ENCODE results near the gene FPR3. TPM values are rescaled to one million over a fixed set of nuclear protein-coding genes. Genes with fewer than 3 reads are reported as not detected.

Gene FPR3
- total RNA-seq, 1 donor from 2014 or later, result not detected

GRCh38 chr19:51754109-51754508 lies 40.8 kb upstream of the FPR3 start:
- no peak for DNase-seq (ENCODE audit: low spot score, unreplicated experiment)
- Mint-ChIP-seq H3K27ac (no peak overlapping the region), H3K27me3 (peaks cover 12% of the 10 kb centered on the region), H3K36me3 (ENCODE audit: insufficient read depth) (no peaks in the 10 kb centered on the region), H3K4me3 (ENCODE audit: low read depth) (no peak overlapping the region), H3K4me1 (ENCODE audit: low read depth) (no peaks in the 10 kb centered on the region), H3K9me3 (ENCODE audit: low read depth) (peaks cover 8% of the 10 kb centered on the region)
- TF ChIP-seq CTCF (IDR thresholded peaks at IDR 0.05; ENCODE audit: unreplicated experiment), result no peak

- no peak for DNase-seq (ENCODE audit: low spot score, unreplicated experiment)
- H3K9me3 Mint-ChIP-seq (ENCODE audit: low read depth), result peaks cover 6% of the 10 kb centered on the region
- no peak overlapping the region for H3K4me3 Mint-ChIP-seq (ENCODE audit: low read depth)
- no peak overlapping the region for H3K27ac Mint-ChIP-seq
- TF ChIP-seq CTCF (IDR thresholded peaks at IDR 0.05; ENCODE audit: unreplicated experiment), result no peak
- H3K27me3 Mint-ChIP-seq, result peaks cover 12% of the 10 kb centered on the region
- no peaks in the 10 kb centered on the region for H3K36me3 Mint-ChIP-seq (ENCODE audit: insufficient read depth)
- no peaks in the 10 kb centered on the region for H3K4me1 Mint-ChIP-seq (ENCODE audit: low read depth)
These were observed 40.2 kb upstream of the FPR3 start for GRCh38 chr19:51754770-51755169.

- no peak for TF ChIP-seq CTCF (IDR thresholded peaks at IDR 0.05; ENCODE audit: unreplicated experiment)
- no peak for DNase-seq (ENCODE audit: low spot score, unreplicated experiment)
- Mint-ChIP-seq H3K36me3 (ENCODE audit: insufficient read depth) (no peaks in the 10 kb centered on the region), H3K27ac (no peak overlapping the region), H3K4me1 (ENCODE audit: low read depth) (no peaks in the 10 kb centered on the region), H3K27me3 (peaks cover 12% of the 10 kb centered on the region), H3K4me3 (ENCODE audit: low read depth) (no peak overlapping the region), H3K9me3 (ENCODE audit: low read depth) (peaks cover 6% of the 10 kb centered on the region)
These were observed 39.4 kb upstream of the FPR3 start for GRCh38 chr19:51755571-51755970.

GRCh38 chr19:51760697-51761356 lies 34.1 kb upstream of the FPR3 start, which contains the start of gene FPR2:
Gene FPR2, plus strand, starts transcription at chr19:51761180. Its CDS starts 7,479 bp downstream, at chr19:51768659.
- no peak within 1 kb of the TSS for H3K4me3 Mint-ChIP-seq (ENCODE audit: low read depth)
- no peak for TF ChIP-seq CTCF (IDR thresholded peaks at IDR 0.05; ENCODE audit: unreplicated experiment)
- H3K36me3 Mint-ChIP-seq (ENCODE audit: insufficient read depth), result no peaks in the 10 kb centered on the region
- peaks cover 12% of the 10 kb centered on the region for H3K27me3 Mint-ChIP-seq
- DNase-seq (ENCODE audit: low spot score, unreplicated experiment), result no peak
- no peak within 1 kb of the TSS for H3K27ac Mint-ChIP-seq
- H3K9me3 Mint-ChIP-seq (ENCODE audit: low read depth), result no peaks in the 10 kb centered on the region
- no peaks in the 10 kb centered on the region for H3K4me1 Mint-ChIP-seq (ENCODE audit: low read depth)

GRCh38 chr19:51761696-51762095 lies 33.3 kb upstream of the FPR3 start:
- no peaks in the 10 kb centered on the region for H3K9me3 Mint-ChIP-seq (ENCODE audit: low read depth)
- H3K36me3 Mint-ChIP-seq (ENCODE audit: insufficient read depth), result no peaks in the 10 kb centered on the region
- no peak overlapping the region for H3K27ac Mint-ChIP-seq
- no peak overlapping the region for H3K4me3 Mint-ChIP-seq (ENCODE audit: low read depth)
- H3K4me1 Mint-ChIP-seq (ENCODE audit: low read depth), result no peaks in the 10 kb centered on the region
- no peak for DNase-seq (ENCODE audit: low spot score, unreplicated experiment)
- peaks cover 15% of the 10 kb centered on the region for H3K27me3 Mint-ChIP-seq
- TF ChIP-seq CTCF (IDR thresholded peaks at IDR 0.05; ENCODE audit: unreplicated experiment), result no peak

Measured in progenitor cell of endocrine pancreas (in vitro differentiated cells).